Body of pancreas (tissue), 4 donors: Measurements from ENCODE around the gene HMG20A.

ENCODE experiments used
- POLR2A ChIP-seq, 3 donors: fragments of 450-650 bp; IDR thresholded peaks; one replicate each; pipeline ENCODE4 v1.6.1; 2016; ENCODE audit warnings: antibody characterized with exemption in 3 of 3, mild to moderate bottlenecking in 2 of 3
- TF ChIP-seq, protein P1 (sequence below), 7 experiments: fragments of 450-650 bp in 4 of 7; fragments of 200-600 bp in 3 of 7; sonication (generic) in 3 of 7; IDR thresholded peaks; one replicate each; pipeline ENCODE4 v1.5.1; 2016 to 2019; ENCODE audit warnings: antibody characterized with exemption in 7 of 7

DNA sequence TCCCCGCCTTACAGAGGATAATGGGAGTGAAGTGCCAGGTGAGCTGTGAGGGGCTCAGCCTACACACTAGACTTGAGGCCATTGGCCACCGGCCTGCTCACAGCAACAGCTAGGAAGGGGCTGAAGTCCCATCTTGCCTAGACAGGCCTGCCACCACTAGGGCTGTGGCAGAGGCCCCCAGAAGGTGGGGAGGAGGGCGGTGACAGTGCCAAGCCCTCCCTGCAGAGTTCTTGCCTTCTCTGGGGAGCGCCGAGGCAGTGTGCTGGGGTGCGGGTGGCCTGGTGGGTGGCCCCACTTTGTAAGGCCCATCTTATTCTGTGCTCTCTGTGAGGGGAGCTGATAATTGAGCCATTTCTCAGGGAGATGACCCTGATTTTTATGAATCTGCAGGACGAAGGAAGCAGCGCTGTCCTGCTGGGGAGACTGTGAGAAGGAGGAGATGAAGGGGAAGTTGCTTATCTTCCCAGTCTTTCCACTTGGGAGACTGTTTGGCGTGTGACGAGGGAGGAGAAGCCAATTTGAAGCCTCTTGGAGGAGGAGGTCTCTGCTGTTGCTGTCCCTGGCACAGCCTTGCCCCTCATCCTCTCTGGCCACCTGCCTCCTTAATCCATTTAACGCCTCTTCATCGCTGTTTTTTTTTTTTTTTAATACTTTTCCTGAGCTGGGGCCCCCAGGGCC lies 107.7 kb downstream of the HMG20A start:
- TF ChIP-seq, protein P1, sequence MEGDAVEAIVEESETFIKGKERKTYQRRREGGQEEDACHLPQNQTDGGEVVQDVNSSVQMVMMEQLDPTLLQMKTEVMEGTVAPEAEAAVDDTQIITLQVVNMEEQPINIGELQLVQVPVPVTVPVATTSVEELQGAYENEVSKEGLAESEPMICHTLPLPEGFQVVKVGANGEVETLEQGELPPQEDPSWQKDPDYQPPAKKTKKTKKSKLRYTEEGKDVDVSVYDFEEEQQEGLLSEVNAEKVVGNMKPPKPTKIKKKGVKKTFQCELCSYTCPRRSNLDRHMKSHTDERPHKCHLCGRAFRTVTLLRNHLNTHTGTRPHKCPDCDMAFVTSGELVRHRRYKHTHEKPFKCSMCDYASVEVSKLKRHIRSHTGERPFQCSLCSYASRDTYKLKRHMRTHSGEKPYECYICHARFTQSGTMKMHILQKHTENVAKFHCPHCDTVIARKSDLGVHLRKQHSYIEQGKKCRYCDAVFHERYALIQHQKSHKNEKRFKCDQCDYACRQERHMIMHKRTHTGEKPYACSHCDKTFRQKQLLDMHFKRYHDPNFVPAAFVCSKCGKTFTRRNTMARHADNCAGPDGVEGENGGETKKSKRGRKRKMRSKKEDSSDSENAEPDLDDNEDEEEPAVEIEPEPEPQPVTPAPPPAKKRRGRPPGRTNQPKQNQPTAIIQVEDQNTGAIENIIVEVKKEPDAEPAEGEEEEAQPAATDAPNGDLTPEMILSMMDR (IDR thresholded peaks at IDR 0.05) = no peak
- no peak for TF ChIP-seq POLR2A (IDR thresholded peaks at IDR 0.05)
